GM18873 (cell line): Measurements from ENCODE around the gene NSD2.
"Not testable (repeated sequence)": the region's sequence is repeated elsewhere in the genome, so short reads cannot be mapped to it uniquely, and the experiment has no call there.

Experiments used
- ATAC-seq: cut with Tn5 transposase; IDR thresholded peaks from one replicate; pipeline ENCODE4 v1.9.1; 2021; ENCODE audit warnings: mild to moderate bottlenecking, moderate library complexity, moderate number of reproducible peaks; ENCODE audit not compliant: unreplicated experiment, low FRiP score

The NSD2 gene

GRCh38 chr4:1870578-1871443 lies at the start of gene NSD2:
Gene NSD2 (plus strand): TSS chr4:1871393. CDS start chr4:1900655, 29,262 bp downstream.
- peak; percentile 50 for ATAC-seq

DNA sequence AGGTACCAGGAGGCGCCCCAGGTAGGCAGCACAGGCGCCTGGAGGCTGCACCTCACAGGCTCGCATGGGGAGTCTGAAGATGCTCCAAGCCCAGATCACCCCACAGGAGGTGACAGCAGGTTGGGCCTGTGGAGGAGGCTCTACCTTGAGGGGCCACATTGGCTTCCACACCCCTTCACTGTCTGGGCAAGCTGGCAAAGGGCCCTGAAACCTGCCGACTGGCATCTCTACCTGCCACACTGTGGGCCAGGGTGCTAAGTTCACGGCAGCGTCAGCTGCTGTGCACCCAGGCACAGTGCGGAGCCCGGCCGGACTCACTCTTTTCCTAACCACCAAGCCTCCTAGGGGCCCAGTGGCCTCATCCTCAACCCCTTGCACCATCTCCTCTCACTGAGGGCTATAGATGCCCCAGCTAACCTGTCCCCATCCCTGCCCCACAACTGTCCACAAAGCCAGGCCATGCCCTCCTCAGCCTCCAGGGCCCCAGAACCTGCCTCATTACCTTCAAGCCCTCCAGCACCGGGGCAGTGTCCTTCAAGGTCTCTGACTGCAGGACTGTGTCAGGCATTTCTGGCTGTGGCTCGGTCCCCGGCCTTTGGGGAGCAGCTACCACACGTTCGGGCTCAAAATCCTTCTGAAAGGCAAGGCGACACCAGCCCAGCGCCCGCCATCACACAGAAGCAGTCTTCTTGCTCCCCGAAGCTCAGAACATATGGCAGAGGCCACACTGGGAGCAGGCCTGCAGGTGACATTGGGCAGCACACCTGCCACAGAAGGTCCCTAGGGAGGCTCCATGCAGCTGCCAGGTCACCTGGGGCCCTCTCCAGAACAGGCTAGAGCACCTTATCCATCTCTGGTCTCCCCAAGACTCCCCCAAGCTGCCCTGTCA lies 49.3 kb upstream of the NSD2 start:
- ATAC-seq, result no peak

GRCh38 chr4:1822568-1823544 lies 48.3 kb upstream of the NSD2 start:
- no peak for ATAC-seq

- no peak for ATAC-seq
These were observed 47.7 kb upstream of the NSD2 start for GRCh38 chr4:1823545-1823932.

DNA sequence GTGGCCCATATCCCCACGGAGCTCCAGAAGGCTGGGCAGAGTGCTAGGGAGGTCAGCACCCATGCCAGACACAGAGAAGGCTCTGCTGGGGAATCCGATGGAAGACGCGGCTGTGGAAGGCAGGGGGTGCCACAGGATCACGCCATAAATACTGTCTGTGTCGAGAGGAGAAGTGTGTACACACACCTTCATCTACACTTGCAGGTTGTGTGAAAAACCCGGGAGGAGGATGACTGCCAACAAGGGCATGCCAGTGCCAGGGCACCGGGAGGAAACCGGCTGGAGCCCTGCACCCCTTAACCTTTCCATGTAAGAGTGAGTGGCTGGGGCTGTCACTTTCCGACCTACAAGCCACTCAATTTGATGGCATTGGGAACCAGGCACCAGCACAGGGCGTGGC lies 46.4 kb upstream of the NSD2 start:
- no peak for ATAC-seq

GRCh38 chr4:1825326-1825725 lies 45.9 kb upstream of the NSD2 start:
- no peak for ATAC-seq

GRCh38 chr4:1826531-1827350 lies 44.5 kb upstream of the NSD2 start:
- ATAC-seq, result no peak

- no peak for ATAC-seq
These were observed 41.0 kb upstream of the NSD2 start for GRCh38 chr4:1830234-1830633.

GRCh38 chr4:1830642-1831228 lies 40.5 kb upstream of the NSD2 start:
- ATAC-seq, result no peak

DNA sequence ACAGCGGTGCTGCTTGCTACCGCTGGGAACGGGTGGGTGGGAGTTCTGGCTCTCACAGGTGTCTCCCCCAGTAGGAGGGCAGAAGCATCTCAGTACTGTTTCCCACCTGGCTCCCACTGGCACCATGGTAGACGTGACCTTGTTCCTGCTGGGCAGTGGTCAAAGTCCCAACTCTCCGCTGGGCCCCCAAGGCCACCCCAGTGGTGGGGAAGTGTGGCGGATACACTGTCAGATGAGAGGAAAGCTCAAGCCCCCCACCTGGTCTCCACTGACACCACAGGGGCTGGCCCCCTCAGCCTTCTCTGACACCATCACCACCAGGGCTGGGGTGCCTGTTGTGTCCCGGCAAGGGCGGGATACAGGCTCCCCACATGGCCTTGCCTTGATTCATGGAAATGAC lies 39.9 kb upstream of the NSD2 start:
- no peak for ATAC-seq

DNA sequence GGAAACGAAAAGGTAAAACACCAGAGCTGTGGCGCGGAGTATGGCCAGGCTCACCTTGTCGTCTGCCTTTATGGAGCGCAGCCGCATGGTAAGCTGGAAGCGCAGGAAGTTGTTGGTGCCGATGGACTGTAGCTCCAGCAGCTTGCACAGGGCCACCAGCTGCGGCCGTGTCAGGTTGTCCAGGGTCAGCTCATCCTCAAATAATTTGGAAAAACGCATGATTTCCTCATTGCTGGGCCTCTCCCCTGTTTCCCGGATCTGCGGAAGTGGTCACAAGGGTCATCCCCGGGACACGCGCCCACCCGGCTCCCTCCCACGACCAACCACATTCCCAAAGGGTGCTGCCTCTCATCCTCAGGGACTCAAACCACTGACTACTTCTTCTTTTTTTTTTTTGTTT lies 38.5 kb upstream of the NSD2 start:
- ATAC-seq, result no peak

DNA sequence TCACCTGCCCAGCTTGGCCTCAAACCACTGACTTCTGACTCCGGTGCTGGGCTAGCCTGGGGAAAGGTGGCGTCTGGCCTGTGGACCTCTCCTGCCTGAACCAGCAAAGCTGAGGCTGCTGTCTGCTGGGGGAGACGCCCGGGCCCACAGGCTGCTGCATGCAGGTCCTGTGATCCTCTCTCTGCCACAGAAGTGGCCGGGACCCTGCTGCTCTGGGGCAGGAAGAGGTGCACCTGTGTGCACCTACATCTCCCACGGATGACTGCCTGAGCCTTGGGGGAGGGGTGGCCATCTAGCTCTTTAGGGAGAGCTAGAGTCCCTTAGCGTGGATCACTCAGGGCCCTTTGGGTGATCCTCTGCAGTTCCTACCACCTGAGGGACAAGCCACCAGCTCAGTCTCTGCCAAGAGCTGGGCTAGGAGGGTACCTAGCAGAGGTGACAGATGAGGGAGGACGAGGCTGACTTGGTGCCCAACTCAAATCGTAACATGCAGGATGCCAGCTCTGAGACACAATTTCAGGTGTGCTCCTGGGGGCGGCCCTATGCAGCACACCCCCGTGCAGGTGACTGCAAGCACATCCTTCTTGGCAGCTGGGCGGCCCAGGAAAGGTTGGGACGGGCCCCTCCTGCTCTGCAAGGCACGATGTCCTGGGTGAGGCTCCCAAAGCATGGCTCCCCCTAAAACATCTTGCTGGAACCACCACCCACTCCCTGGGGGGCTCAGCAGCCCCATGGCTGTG lies 37.7 kb upstream of the NSD2 start:
- no peak for ATAC-seq

DNA sequence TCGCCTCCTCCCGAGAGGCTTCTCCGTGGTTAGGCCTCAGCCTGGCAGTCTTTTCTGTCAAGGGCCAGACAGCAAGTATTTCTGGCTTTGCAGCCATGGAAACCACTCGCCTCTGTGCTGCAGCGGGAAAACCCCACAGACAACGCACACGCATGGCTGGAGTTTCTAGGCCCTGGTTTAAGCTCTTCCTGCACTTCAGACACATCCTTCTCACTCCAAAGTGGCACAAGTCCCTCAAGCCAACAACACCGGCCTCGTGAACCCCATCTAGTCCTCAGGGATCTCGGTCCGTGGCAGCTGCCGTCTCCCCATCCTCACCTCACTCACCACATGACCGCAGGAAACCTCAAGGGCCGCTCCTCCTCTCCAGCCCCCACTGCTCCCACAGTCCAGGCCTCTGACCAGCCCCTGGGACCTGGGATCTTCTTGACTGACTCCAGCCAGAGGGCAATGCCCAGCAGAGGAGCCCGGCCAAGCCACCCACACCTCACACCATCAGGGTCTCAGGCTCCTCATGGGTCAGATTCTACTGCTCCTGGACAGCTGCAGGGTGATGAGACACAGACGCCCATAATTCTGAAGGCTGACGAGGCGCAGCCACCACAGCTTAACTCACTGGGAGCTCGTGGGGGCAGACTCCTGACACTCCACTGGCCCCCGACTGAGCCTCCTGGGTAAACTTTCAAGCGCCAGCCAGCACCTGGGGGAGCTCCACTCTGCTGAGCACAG lies 37.0 kb upstream of the NSD2 start:
- peak; percentile 45 for ATAC-seq

DNA sequence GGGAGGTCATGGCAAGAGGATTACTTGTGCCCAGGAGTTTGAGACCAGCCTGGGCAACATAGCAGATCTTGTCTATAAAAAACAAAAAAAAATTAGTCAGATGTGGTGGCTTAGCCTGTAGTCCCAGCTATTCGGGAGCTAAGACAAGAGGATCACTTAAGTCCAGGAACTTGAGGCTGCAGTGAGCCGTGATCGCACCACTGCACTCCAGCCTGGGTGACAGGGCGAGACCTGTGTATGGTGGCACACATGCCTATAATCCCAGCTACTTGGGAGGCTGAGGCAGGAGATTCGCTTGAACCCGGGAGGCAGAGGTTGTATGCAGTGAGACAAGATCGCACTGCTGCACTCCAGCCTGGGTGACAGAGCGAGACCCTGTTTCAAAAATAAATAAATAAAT lies 35.4 kb upstream of the NSD2 start:
- not testable (repeated sequence) for ATAC-seq

DNA sequence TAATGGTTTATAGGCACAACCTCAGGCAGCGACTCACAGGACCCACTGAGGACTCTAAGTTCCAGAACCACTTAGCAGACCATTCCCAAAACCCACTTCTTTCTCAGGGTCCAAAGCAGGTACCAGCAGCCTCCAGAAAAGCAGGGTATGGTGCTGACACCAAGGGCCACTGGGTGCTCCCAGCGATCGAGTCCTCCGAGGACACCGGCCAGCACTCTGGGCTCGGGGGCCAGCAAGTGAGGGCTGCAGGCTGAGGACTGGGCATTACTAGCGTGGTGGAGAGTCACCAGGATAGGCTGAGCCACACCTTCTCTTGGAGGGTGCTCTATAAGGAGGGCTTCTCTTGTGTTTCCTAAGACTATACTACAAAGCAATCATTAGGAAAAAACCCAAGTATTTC lies 34.5 kb upstream of the NSD2 start:
- ATAC-seq, result no peak

GRCh38 chr4:1837069-1837468 lies 34.1 kb upstream of the NSD2 start:
- no peak for ATAC-seq

- no peak for ATAC-seq
These were observed 31.9 kb upstream of the NSD2 start for GRCh38 chr4:1839282-1839681.
